ENCODE data around the gene RBM12.

- TF ChIP-seq ZNF670 (tag by site-specific recombination; IDR thresholded peaks at IDR 0.05; ENCODE audit: low read depth) (no peak), ZNF704 (tag by site-specific recombination; IDR thresholded peaks at IDR 0.05) (no peak), ZBTB8A (tag by site-specific recombination; IDR thresholded peaks at IDR 0.05) (no peak), ZNF350 (tag by site-specific recombination; IDR thresholded peaks at IDR 0.05) (no peak), CTCF (tag by site-specific recombination; IDR thresholded peaks at IDR 0.05) (no peak), PBX3 (CRISPR knock-in tag; IDR thresholded peaks at IDR 0.05) (no peak), ZBTB10 (tag by site-specific recombination; IDR thresholded peaks at IDR 0.05) (no peak), ZSCAN18 (tag by site-specific recombination; IDR thresholded peaks at IDR 0.05) (no peak), ZSCAN16 (tag by site-specific recombination; IDR thresholded peaks at IDR 0.05) (no peak), ZBTB26 (tag by site-specific recombination; optimal IDR thresholded peaks at IDR 0.05) (no peak), REPIN1 (tag by site-specific recombination; IDR thresholded peaks at IDR 0.05; ENCODE audit: low read depth) (no peak), ZNF280C (tag by site-specific recombination; IDR thresholded peaks at IDR 0.05) (no peak)
Observed at GRCh38 chr20:35697696-35698297, 33.1 kb upstream of the RBM12 start.

All from HEK293 (cell line).